Adrenal gland (tissue), 12 donors: ENCODE data around the gene PTPN3. TPM values are rescaled to one million over a fixed set of nuclear protein-coding genes. Genes with fewer than 3 reads are reported as not detected.

ENCODE experiments used
- DNase-seq, 7 donors: peaks; one replicate each; pipeline ENCODE4 v3.0.0-alpha.2; 2019 to 2020
- H3K27ac ChIP-seq, 5 donors: fragments of 200-600 bp; sonication (generic) in 4 of 5; 1 replicate in 3 of 5; 2 replicates in 2 of 5; pipeline versions ENCODE4 v1.5.1 to v1.8.0; 2016 to 2020; ENCODE audit warnings: mild to moderate bottlenecking in 1 of 5
- H3K27me3 ChIP-seq: fragments of 200-600 bp; 2 replicates; pipeline ENCODE4 v1.8.0; 2021
- H3K36me3 ChIP-seq, 2 donors: fragments of 200-600 bp; replicated peaks in 1 of 2; 1 replicate in 1 of 2; 2 replicates in 1 of 2; pipeline versions ENCODE4 v1.5.1 to v1.8.0; 2018 to 2022
- H3K4me1 ChIP-seq, 2 donors: fragments of 200-600 bp; replicated peaks in 1 of 2; 1 replicate in 1 of 2; 2 replicates in 1 of 2; pipeline versions ENCODE4 v1.5.1 to v1.8.0; 2018 to 2021
- H3K4me3 ChIP-seq, 4 donors: fragments of 200-600 bp; sonication (generic) in 3 of 4; one replicate each; pipeline ENCODE4 v1.5.1; 2016 to 2018
- H3K9me3 ChIP-seq, 3 donors: fragments of 200-600 bp; sonication (generic) in 1 of 3; replicated peaks in 1 of 3; 1 replicate in 2 of 3; 2 replicates in 1 of 3; pipeline versions ENCODE4 v1.5.1 to v1.8.0; 2016 to 2021
- POLR2A ChIP-seq, 2 donors: fragments of 450-650 bp; IDR thresholded peaks; one replicate each; pipeline ENCODE4 v1.6.1; 2017; ENCODE audit warnings: antibody characterized with exemption in 2 of 2, mild to moderate bottlenecking in 2 of 2, moderate library complexity in 1 of 2
- WGBS, 4 donors: extraction: QIAGEN DNeasy Blood & Tissue Kit in 2 of 4; methylation state at CpG; one replicate each; pipeline versions ENCODE4 v1.1.5 to v1.1.7; 2013 to 2017; 5-methylcytosine and 5-hydroxymethylcytosine counted together
- intact Hi-C, 2 donors: fragments of 100-400 bp; cut with DNase I; formaldehyde crosslinking; loops; one replicate each; pipeline versions ENCODE4 v1.14.1 to v1.15.0; 2022 to 2023
- polyA plus RNA-seq, 3 donors: library from polyadenylated mRNA; stranded (reverse); fragments of 200-250 nt in 2 of 3; fragments of 350-450 nt in 1 of 3; fragmentation: Illumina TruSeq in 1 of 3; extraction: RNeasy Lipid Tissue Mini Kit (QIAGEN cat#74804) in 1 of 3; gene quantifications; one replicate each; pipeline ENCODE4 v1.2.3, GENCODE V29; 2013 to 2014
- total RNA-seq, 9 donors: library from RNA; depleted of rRNA in 4 of 9; stranded (reverse); fragments of >200 nt in 4 of 9; fragments of 120-200 nt in 1 of 9; fragmentation: NEBNext Ultra II Directional in 1 of 9; extraction: Animal tissue kit (Norgen Biotek cat#: 25700) in 1 of 9; gene quantifications; one replicate each; pipeline versions ENCODE4 v1.1.0 to v1.2.4, GENCODE V29; 2013 to 2023
- TF ChIP-seq, protein P1 (sequence below), 6 experiments: fragments of 450-650 bp in 4 of 6; fragments of 200-600 bp in 2 of 6; sonication (generic) in 1 of 6; IDR thresholded peaks; 1 replicate in 5 of 6; 2 replicates in 1 of 6; pipeline versions ENCODE4 v1.5.1 to v1.8.0; 2016 to 2021; ENCODE audit warnings: antibody characterized with exemption in 6 of 6, mild to moderate bottlenecking in 2 of 6, moderate library complexity in 1 of 6
- donor health status: healthy with polysubstance abuse.
- donor health status: Bipolar disorder and iron deficiency.
- donor health status: DM: yes; HTN: yes; CAD: no.
- donor health status: DM: no; HTN: no; CAD: no.
- donor health status: DM: no; HTN: no; CAD: no.
- donor health status: DM: yes; HTN: yes; CAD: no.

PTPN3 gene
- total and polyA plus RNA-seq, 12 donors: 1.6 to 6.1 (median 3.0) TPM

GRCh38 chr9:109478665-109479380 is 19.3 kb downstream of the PTPN3 start:
- Histone ChIP-seq H3K27me3 (no peaks in the 10 kb centered on the region), H3K36me3 (no peaks in the 10 kb centered on the region), H3K27ac (no peak overlapping the region), H3K4me1 (no peaks in the 10 kb centered on the region), H3K9me3 (no peaks in the 10 kb centered on the region), H3K4me3 (no peak overlapping the region)
- no peak for DNase-seq
- WGBS, 4 donors: 85 to 94% (median 86%) methylated on average over 10 of the region's 10 CpGs
- TF ChIP-seq, protein P1, sequence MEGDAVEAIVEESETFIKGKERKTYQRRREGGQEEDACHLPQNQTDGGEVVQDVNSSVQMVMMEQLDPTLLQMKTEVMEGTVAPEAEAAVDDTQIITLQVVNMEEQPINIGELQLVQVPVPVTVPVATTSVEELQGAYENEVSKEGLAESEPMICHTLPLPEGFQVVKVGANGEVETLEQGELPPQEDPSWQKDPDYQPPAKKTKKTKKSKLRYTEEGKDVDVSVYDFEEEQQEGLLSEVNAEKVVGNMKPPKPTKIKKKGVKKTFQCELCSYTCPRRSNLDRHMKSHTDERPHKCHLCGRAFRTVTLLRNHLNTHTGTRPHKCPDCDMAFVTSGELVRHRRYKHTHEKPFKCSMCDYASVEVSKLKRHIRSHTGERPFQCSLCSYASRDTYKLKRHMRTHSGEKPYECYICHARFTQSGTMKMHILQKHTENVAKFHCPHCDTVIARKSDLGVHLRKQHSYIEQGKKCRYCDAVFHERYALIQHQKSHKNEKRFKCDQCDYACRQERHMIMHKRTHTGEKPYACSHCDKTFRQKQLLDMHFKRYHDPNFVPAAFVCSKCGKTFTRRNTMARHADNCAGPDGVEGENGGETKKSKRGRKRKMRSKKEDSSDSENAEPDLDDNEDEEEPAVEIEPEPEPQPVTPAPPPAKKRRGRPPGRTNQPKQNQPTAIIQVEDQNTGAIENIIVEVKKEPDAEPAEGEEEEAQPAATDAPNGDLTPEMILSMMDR (IDR thresholded peaks at IDR 0.05): no peak
- TF ChIP-seq POLR2A (IDR thresholded peaks at IDR 0.05): no peak
- intact Hi-C loops: no loop called here

- no peaks in the 10 kb centered on the region for H3K27me3 ChIP-seq
- H3K9me3 ChIP-seq: no peaks in the 10 kb centered on the region
- H3K4me3 ChIP-seq: no peak overlapping the region
- no peak overlapping the region for H3K27ac ChIP-seq
- intact Hi-C loops: no loop called here
- no peaks in the 10 kb centered on the region for H3K4me1 ChIP-seq
- DNase-seq: no peak
- TF ChIP-seq, protein P1 (IDR thresholded peaks at IDR 0.05): no peak
- no peak for TF ChIP-seq POLR2A (IDR thresholded peaks at IDR 0.05)
- WGBS, 4 donors: 74 to 84% (median 81%) methylated on average over 7 of the region's 7 CpGs
- H3K36me3 ChIP-seq: no peaks in the 10 kb centered on the region
These were observed 20.0 kb downstream of the PTPN3 start for GRCh38 chr9:109478051-109478563.

- peak in 1 of 7 donors; percentile 56 for DNase-seq
- intact Hi-C loops: no loop called here
- H3K9me3 ChIP-seq: no peaks in the 10 kb centered on the region
- no peak overlapping the region for H3K4me3 ChIP-seq
- 74 to 82% (median 77%) methylated on average over 4 to 11 of the region's 11 CpGs for WGBS, 4 donors
- no peaks in the 10 kb centered on the region for H3K36me3 ChIP-seq
- H3K27ac ChIP-seq: no peak overlapping the region
- H3K4me1 ChIP-seq: no peaks in the 10 kb centered on the region
- TF ChIP-seq POLR2A (IDR thresholded peaks at IDR 0.05): no peak
- TF ChIP-seq, protein P1 (IDR thresholded peaks at IDR 0.05): no peak
- H3K27me3 ChIP-seq: no peaks in the 10 kb centered on the region
These were observed 20.7 kb downstream of the PTPN3 start for GRCh38 chr9:109477258-109478050.

DNA sequence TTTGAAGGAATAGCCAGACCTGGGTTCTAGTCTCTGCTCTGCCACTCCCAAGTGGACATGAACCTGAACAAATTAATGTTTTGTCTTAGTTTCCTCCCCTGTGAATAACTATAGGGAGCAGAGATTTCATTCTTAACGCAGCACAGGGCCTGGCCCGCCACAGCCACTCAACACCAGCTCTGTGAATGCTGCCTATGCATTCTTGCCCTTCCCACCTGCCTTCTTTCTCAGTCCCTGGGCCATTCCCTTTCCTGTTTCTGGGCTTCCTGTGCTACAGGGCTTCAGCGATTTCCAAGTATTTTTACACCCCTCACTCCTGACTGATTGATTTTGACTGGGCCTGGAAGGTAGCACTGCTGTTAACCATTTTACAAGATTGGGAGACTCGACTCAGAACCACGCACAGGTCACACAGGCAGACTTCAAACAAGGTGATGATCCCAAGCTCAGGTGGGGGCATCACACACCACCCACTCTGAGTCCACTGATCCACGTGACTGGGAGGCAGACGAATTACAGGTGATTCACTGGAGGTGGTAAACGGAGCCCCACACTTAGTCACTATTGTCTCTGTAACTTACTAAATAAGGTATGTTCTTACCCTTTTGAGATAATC is 21.4 kb downstream of the PTPN3 start:
- no peaks in the 10 kb centered on the region for H3K4me1 ChIP-seq
- no peak for TF ChIP-seq POLR2A (IDR thresholded peaks at IDR 0.05)
- TF ChIP-seq, protein P1 (IDR thresholded peaks at IDR 0.05): no peak
- intact Hi-C loops: no loop called here
- H3K27ac ChIP-seq: no peak overlapping the region
- no peak overlapping the region for H3K4me3 ChIP-seq
- H3K9me3 ChIP-seq: no peaks in the 10 kb centered on the region
- WGBS, 4 donors: 81 to 90% (median 86%) methylated on average over 8 of the region's 8 CpGs
- H3K27me3 ChIP-seq: no peaks in the 10 kb centered on the region
- DNase-seq: no peak
- H3K36me3 ChIP-seq: no peaks in the 10 kb centered on the region
